ENCODE measurements around the gene ERC2. TPM values are rescaled to one million over a fixed set of nuclear protein-coding genes. Genes with fewer than 3 reads are reported as not detected.

Gene ERC2
- polyA plus RNA-seq, 1 experiment: 0.07 TPM

DNA sequence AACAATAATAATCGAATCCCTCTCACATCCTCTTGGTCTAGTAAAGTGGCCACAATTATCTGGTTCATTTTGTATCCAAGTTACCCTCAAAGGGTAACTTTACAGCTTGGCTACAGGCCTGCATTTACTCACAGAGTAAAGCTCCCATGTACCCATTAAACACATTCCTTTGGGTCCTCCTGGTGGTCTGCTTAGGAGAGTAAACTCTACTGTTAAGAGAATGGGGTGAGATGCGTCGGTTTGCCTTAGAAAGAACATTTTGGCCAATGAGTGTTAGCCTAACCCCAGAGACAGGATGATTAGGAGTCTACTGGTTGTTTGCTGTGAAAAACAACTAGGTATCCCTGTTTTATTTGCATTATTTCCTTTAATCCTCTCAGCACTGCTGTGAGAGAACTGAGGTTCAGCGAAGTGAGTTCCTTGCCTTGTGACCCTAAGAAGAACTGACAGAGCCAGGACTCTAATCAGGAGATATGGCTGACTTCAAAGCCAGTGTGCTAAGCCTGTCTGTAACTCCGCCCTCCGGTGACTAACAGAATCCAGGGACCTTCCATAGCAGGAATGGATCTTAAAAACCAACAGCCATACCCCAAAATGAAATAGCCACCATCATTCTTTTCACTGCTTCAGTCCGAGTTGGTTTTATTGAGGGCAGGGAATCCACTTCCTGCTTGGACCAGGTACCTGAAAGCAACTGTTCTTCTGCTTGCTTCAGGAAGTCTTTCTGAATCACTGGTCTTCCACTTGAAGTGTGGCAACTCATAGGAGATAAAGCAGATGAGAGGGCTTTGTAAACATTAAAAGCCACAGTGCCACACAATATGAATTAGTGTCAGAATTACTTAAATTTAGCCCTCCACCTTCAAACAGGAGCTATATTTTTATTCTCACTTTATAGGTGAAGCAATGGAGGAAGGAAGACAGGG lies 663.8 kb downstream of the ERC2 start:
- no peaks in the 10 kb centered on the region for H3K27me3 ChIP-seq (ENCODE audit: control insufficient read depth, insufficient read depth, low read length)
- ChIA-PET POLR2A (no interaction called here), CTCF (no interaction called here)
- TF ChIP-seq, protein P1, sequence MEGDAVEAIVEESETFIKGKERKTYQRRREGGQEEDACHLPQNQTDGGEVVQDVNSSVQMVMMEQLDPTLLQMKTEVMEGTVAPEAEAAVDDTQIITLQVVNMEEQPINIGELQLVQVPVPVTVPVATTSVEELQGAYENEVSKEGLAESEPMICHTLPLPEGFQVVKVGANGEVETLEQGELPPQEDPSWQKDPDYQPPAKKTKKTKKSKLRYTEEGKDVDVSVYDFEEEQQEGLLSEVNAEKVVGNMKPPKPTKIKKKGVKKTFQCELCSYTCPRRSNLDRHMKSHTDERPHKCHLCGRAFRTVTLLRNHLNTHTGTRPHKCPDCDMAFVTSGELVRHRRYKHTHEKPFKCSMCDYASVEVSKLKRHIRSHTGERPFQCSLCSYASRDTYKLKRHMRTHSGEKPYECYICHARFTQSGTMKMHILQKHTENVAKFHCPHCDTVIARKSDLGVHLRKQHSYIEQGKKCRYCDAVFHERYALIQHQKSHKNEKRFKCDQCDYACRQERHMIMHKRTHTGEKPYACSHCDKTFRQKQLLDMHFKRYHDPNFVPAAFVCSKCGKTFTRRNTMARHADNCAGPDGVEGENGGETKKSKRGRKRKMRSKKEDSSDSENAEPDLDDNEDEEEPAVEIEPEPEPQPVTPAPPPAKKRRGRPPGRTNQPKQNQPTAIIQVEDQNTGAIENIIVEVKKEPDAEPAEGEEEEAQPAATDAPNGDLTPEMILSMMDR (IDR thresholded peaks at IDR 0.05; ENCODE audit: insufficient read depth, low read depth, low read length): no peak
- H3K36me3 ChIP-seq (ENCODE audit: control insufficient read depth, insufficient read depth, low read length): no peaks in the 10 kb centered on the region
- no peak for DNase-seq (ENCODE audit: low read depth)
- no peak overlapping the region for H3K4me3 ChIP-seq (ENCODE audit: low read depth, low read length)

DNA sequence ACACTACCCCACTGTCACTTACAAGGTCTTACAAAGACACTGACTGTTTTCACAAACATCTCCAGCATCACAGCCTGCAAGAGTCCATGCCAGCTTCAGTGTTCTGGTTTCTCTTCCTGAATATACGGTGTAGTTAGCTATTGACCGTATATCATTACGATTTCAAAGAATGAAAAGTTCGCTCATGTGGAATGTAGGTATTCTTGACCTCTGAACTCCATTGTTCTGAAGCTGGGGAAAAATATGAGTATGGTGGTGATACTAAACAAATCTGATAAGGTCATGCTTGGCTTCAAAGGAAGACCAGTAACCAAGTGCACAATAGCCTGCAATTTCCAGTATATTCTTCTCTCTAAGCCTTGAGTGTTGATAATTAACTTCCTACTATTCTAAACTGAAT lies 665.5 kb downstream of the ERC2 start:
- TF ChIP-seq, protein P1 (IDR thresholded peaks at IDR 0.05; ENCODE audit: insufficient read depth, low read depth, low read length): no peak
- POLR2A ChIA-PET: no interaction called here
- no peak for DNase-seq (ENCODE audit: low read depth)
- Histone ChIP-seq H3K4me3 (ENCODE audit: low read depth, low read length) (no peak overlapping the region), H3K36me3 (ENCODE audit: control insufficient read depth, insufficient read depth, low read length) (no peaks in the 10 kb centered on the region), H3K27me3 (ENCODE audit: control insufficient read depth, insufficient read depth, low read length) (no peaks in the 10 kb centered on the region)
- CTCF ChIA-PET: no interaction called here

DNA sequence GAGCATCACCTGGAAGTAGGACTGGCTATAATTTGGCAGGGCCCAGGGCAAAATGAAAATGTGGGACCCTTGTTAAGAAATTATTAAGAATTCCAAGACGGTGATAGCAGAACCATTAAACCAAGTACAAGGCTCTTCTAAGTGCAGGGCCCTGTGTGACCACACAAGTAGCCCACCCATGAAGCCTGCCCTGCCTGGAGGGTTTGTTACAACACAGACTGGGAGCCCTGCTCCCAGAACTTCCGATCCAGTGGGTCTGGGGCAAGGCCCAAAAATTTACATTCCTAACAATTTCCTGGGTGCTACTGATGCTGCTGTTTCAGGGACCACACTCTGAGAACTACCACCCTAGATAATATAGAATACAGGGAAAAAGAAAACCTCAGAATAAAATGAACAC lies 666.6 kb downstream of the ERC2 start:
- ChIA-PET CTCF (interaction anchor here (0.7 kb wide), 1 partner anchor 13 kb away, joined by 3 read pairs; no protein-coding TSS in a partner anchor), POLR2A (no interaction called here)
- H3K4me3 ChIP-seq (ENCODE audit: low read depth, low read length): no peak overlapping the region
- no peaks in the 10 kb centered on the region for H3K27me3 ChIP-seq (ENCODE audit: control insufficient read depth, insufficient read depth, low read length)
- DNase-seq (ENCODE audit: low read depth): no peak
- TF ChIP-seq, protein P1 (IDR thresholded peaks at IDR 0.05; ENCODE audit: insufficient read depth, low read depth, low read length): no peak
- no peaks in the 10 kb centered on the region for H3K36me3 ChIP-seq (ENCODE audit: control insufficient read depth, insufficient read depth, low read length)

DNA sequence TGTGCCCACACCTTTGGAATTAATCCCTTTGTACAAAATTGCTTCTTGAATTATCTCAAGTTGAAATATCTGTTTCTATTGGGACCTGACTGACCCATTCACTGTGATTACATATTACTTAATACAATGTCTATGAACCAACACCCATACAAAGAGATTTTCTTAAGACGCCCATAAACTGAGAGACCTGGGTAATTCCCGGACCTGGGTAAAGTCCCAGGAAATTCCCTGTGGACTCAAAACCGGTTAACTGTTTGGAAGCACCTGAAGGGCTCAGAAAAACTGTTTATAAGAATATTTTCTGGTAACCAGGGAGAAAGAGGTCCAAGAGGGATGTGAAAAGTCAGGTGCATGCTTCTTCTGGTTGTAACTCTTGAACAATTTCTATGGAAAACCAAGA lies 667.2 kb downstream of the ERC2 start:
- H3K36me3 ChIP-seq (ENCODE audit: control insufficient read depth, insufficient read depth, low read length): no peaks in the 10 kb centered on the region
- ChIA-PET POLR2A (no interaction called here), CTCF (interaction anchor here (0.7 kb wide), 1 partner anchor 14 kb away, joined by 3 read pairs; no protein-coding TSS in a partner anchor)
- no peak overlapping the region for H3K4me3 ChIP-seq (ENCODE audit: low read depth, low read length)
- no peak for DNase-seq (ENCODE audit: low read depth)
- TF ChIP-seq, protein P1 (IDR thresholded peaks at IDR 0.05; ENCODE audit: insufficient read depth, low read depth, low read length): no peak
- no peaks in the 10 kb centered on the region for H3K27me3 ChIP-seq (ENCODE audit: control insufficient read depth, insufficient read depth, low read length)

DNA sequence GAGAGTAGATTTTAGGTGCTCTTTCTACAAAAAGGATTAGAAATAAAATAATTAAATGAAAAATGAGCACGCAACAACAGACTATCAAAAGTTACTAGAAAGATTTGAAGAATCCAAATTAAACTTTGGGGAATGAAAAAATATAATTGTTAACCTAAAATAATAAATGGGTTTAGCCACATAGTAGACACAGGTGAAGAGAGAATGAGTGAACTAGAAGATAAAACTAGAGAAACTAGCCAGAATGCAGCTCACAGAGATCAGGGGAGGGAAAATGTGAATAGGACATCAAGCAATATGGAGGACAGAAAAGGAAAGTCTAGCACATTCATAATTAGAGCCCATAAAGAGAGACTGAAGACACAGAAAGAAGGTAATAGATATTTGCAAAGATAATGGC lies 670.5 kb downstream of the ERC2 start:
- POLR2A ChIA-PET: no interaction called here
- Histone ChIP-seq H3K36me3 (ENCODE audit: control insufficient read depth, insufficient read depth, low read length) (no peaks in the 10 kb centered on the region), H3K4me3 (ENCODE audit: low read depth, low read length) (no peak overlapping the region), H3K27me3 (ENCODE audit: control insufficient read depth, insufficient read depth, low read length) (no peaks in the 10 kb centered on the region)
- DNase-seq (ENCODE audit: low read depth): no peak
- TF ChIP-seq, protein P1 (IDR thresholded peaks at IDR 0.05; ENCODE audit: insufficient read depth, low read depth, low read length): no peak
- CTCF ChIA-PET: no interaction called here
